PC-9 (cell line): ENCODE measurements around the gene RYR3.

Source experiments
- CTCF ChIP-seq: fragments of 200-600 bp; sonication (generic); conservative IDR thresholded peaks from 2 replicates; pipeline ENCODE4 v1.6.1; 2017; ENCODE audit warnings: mixed run types, antibody characterized with exemption, mild to moderate bottlenecking, moderate library complexity
- EZH2 ChIP-seq: fragments of 200-600 bp; sonication (generic); IDR thresholded peaks from 2 replicates; pipeline ENCODE4 v1.8.0; 2017; ENCODE audit warnings: antibody characterized with exemption, low read depth

GRCh38 chr15:33698126-33698525 is 387.4 kb downstream of the RYR3 start:
- TF ChIP-seq CTCF (no peak), EZH2 (no peak)
